GM19193 (cell line): ENCODE results near the gene FMNL2.

Experiments
- POLR2A ChIP-seq: IDR thresholded peaks from 4 replicates; pipeline ENCODE4 v1.6.1; 2011; ENCODE audit not compliant: insufficient read depth, insufficient read length; ENCODE audit errors: extremely low read depth

Gene FMNL2

DNA sequence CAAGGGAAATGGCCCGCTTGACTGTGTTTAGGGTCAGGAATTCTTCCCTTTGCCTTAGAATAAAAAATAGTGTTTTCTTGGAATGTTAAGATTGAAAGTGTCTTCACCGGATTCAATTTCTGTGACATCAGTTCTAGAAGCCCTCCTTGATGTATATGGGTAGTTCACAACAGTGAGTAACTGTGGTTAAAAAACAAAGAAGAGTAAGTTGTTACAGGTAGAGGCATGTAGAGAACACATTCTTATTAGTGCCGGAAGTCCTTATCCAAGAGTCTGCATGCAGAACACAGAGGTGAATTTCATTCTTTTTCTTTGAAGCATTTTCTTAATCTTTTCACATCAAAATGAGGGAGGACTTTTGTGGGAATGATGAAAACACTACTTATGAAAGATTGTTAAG is 105.5 kb downstream of the FMNL2 start:
- TF ChIP-seq POLR2A = no peak

DNA sequence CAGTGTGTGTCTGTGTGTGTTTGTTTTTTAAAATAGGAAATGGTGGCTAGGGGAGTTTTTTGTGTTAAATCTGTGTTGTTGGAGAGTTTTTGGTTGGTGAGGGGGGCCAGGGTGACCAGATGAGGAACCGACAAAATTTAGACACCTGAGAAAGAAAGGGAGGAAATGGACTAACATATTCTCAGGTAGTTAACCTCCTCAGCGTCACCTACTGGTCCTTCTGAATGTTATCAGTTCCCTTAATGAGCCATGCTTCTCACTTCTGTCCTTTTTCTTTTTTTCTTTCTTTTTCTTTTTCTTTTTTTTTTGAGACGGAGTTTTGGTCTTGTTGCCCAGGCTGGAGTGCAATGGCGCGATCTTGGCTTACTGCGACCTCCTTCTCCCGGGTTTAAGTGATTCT is 107.0 kb downstream of the FMNL2 start:
- TF ChIP-seq POLR2A = no peak

DNA sequence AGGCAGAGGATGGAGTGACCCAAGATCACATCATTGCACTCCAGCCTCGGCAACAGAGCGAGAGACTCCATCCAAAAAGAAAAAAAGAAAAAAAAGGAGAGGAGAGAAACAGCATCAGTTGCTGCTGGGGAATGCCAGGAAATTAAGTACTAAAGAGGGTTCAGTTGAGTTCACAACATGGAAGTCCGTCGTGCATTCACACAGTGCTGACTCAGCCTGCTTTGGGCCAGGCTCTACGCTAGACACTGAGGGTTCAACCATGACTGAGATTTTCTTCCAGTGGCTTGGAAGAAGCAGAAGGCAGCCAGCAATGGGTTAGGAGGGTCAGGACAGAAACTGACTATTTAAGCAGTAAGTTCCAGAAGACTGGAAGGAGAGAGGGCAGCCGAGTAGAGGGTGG is 108.8 kb downstream of the FMNL2 start:
- TF ChIP-seq POLR2A = no peak

DNA sequence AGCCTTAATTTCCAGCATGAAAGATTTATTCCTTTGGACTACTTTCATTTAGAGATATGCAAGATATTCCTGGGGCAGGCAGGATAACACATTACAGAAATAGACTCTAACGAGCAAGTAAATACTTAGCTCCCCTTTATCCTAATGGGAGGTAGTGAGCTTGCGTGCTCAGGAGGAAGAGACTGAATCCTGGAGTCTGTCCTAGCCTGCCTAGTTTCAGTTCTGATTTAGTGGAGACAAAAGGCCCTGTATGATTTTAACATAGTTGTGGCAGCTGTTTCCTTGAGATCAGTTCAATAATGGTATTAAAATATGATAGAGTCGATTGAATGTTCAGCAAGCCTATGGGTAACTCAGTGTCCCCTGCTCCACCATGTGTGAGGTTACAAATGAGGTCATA is 109.5 kb downstream of the FMNL2 start:
- no peak for TF ChIP-seq POLR2A

DNA sequence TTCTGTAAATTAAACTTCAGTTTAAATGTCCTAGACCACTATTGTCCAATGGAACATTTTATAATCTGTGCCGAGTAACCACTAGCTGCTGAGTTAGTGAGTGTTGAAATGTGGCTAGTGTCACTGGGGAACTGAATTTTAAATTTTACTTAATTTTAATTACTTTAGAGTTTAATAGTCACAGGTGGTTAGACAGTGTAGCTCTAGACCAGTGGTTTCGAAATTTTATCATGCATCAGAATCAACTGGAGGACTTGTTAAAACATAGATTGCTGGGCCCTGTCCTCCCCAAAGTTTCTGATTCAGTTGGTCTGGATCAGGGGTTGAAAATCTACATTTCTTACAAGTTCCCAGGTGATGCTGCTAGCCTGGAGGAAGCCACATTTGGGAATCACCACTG is 110.4 kb downstream of the FMNL2 start:
- TF ChIP-seq POLR2A = no peak

DNA sequence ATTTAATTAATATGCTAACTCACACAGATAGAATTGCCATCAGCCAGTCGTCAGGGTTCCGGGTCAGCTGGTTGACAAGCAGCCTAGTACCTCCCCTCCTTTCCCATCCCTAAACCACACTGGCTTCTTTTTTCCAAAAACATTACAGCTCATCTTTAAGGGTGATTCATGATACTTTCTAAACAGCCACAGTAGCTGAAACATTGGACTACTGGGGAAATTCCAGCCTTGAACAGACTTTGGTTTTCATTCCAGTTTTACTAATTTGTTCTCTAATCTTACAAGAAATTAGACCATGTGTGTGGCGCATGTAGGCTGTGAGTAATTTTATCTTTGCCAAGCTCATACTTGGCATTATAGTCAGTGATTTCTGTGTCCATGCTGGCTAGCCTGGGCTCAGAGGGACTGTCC is 110.8 kb downstream of the FMNL2 start:
- TF ChIP-seq POLR2A = no peak

DNA sequence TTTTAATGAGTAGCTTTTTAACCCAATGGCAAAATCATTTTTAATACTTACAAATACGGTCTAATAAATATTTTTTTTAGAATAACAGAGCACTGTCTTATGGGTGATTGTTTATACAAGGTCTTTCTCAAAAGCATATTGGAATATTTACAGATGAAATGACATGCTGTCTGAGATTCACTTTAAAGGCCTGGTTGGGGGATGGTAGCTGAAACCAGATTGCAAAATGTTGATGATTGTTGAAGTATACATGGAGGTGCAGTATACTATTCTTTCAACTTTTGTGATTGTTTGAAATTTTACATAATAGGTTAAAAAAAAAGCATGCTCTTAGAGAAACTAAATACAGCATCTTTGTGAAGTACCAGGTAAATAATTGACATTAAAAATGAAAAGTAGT is 111.2 kb downstream of the FMNL2 start:
- no peak for TF ChIP-seq POLR2A

DNA sequence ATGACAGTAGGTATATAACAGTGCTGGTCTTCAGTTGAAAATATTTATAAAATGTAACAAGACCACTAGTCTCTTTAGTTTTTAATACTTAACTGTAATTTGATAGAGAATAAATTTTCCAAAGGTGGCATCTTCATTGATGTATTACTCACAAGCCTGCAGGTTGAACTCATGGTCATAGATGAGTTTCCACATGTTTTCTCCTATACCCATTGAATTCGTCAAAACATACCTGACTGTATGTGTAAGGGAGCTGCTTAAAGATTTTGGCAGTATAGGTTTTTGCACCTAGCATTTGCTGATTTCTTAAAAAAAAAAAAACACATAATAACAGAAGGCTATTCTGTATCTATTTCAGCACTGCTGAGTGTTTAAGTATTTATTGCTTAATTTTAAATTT is 112.9 kb downstream of the FMNL2 start:
- no peak for TF ChIP-seq POLR2A

DNA sequence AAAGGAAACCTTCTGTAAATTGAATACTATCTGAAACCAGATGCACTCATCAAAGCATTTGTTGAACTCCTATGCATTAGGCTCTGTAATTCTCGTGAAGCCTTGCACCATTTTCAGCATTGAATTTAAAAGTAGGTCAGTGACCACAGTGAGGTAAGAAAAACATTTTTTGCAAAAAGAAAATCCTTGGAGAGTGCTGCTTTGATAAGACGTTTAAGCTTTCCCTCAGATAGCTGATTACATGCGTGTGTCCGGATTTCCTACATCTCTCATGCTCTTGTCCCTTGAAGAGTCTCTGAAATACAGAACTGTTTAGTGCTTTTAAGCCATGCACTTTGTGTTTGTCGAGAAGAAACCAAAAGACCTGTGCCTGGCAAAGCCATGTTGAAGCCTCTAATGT is 113.6 kb downstream of the FMNL2 start:
- no peak for TF ChIP-seq POLR2A

DNA sequence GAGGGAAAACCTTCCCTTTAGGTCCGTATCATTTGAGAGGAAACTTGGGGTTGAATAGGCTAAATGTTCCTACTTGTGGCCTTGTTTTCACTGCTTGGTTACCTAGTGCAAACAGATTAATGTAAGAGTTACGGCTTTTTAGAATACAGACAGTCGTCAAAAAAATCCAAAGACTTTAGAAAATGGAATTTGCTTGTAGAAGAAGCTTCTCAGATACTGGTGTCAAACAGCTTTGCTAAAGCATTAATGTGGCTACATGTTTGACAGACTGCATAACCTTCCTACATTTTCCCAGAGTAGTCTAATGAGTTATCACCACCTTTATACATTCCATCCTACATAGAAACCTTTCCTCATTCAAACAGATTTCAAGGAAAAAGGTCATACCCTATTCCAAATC is 114.6 kb downstream of the FMNL2 start:
- no peak for TF ChIP-seq POLR2A

DNA sequence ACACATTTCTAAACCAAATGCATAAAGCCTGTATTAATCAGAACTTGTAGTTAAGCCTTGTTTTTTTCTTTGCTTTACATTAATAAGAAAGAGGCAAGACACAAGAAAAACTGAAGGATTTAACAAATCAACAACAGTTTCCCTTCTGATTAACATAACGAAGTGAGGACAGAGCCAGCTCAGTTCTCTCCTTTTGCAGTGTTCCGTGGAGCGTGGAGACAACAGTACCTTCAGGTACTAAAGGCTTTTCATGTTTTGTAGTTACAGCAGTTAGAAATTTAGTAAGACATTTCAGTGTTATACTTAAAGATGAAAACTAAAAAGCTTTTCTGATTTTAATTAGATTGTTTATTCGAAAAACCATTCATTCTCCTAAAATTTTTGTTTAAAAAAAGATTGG is 115.2 kb downstream of the FMNL2 start:
- no peak for TF ChIP-seq POLR2A

DNA sequence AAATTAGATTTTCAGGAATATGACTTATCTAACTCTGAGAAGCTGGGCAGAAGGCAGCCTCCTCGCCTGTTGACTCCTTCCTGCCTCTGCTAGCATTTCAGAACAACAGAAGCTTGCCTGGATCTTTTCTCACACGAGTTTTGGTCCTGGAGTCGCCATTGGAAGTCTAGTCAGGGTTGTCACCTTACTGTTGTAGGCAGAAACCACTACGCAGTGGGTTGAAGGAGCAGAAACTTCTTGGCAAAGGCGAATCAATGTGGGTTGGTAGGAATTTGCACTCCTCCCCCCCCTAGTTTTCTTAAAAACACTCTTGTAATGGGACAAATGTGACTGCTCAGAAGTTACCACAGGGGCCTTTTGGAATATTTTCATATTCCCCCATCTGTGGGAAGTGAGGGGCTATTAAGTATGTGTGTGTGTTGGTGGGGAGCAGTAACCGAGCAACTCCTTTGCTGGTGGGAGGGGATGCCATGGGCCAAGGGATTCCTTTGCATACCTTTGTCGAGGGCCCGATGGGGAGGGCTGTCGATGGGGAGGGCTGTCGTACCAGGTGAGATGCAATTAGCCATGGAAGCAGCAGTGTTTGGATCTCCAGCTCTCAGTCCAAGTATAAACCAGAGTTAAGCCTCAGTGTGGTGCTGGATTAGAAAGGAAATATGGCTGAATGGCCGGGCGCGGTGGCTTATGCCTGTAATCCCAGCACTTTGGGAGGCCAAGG is 117.4 kb downstream of the FMNL2 start:
- no peak for TF ChIP-seq POLR2A

DNA sequence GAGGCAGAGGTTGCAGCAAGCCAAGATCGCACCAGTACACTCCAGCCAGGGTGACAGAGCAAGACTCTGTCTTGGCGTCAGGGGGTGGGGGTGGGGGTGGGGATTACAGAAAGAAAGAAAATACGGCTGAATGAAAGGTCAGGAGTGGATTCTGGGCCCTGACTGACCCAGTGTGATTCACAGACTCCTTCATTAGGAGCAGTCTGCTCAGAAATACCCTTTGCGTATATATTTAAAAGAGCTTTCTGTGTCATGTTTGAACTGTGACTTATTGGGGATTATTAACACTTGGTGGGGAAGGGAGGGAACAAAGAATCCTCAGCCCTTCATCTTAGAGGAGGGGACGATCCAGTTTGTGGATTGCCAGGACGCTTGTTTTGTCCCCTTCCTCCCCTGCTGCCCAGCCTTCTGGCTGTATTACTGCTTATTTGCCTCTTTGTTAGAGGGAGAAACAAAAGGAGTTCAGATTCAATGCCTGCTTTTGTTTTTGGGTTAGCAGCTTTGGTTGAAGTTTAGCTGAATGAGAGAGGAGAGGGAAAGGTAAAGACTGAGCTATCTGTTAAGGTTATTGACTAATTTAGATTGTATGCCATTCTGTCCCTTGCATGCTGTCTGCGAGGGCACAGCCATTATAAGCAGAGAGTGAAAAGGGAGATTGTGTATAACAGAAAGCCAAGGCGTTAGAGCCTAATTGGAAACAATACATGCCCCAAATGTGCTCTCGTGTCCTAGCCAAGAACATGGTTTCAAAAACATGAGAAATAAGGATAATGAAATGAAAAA is 118.3 kb downstream of the FMNL2 start:
- TF ChIP-seq POLR2A = no peak

DNA sequence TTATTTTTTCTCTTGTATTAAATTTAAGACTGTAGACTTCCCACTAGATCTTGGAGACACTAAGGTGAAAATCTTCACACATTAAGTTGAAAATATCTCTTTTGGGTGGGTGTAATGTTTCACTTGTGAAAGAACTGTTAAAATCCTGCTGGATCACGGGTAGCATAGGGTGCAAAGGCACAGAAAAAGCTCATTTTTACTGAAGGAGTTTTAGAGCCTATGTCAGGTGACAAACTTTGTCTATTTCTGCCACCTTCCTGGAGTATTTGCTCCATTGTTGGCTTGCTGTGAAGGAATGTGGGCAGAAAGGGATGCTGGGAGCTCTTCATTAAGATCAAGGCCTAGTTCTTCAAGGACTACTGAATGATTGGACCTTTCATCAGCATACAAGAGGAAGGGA is 119.4 kb downstream of the FMNL2 start:
- TF ChIP-seq POLR2A = no peak

DNA sequence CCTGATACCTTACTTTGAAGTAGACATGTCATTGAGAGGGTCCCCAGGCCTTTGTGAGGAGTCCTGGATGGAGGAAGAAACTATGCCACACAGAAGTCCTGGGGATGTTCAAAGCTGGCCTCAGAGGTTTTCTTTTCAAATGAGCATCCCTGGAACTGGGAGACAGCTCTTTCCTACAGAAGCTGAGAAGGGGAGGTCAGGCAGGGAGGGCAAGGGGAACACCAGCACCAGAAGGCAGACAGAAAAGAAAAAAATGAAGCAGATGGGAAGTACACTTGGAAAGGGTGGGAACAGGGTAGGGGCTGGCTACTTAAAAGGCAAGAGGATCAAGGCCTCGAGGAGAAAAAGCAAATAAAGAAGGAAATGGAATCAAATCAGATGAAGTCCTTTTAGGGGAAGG is 120.0 kb downstream of the FMNL2 start:
- TF ChIP-seq POLR2A = no peak

DNA sequence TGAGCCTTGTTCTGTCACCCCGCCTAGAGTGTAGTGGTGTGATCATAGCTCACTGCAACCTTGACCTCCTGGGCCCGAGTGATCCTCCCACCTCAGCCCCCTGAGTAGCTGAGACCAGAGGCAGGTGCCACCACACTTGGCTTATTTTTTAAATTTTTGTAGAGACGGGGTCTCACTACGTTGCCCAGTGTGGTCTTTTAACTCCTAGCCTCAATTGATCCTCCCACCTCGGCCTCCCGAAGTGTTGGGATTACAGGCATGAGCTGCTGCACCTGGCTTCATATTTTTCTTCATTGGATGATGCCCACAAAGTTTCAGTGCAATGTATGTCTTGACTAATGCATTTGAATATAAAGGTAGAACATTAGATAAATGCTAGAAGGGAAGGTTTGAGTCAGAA is 120.8 kb downstream of the FMNL2 start:
- TF ChIP-seq POLR2A = no peak
